NCI-H146 (cell line): ENCODE results near the gene CEACAM19.
"Not testable (repeated sequence)": the region's sequence is repeated elsewhere in the genome, so short reads cannot be mapped to it uniquely, and the experiment has no call there.

Experiments
- DNase-seq: peaks from one replicate; lab custom pipeline; 2025; lab: John Stamatoyannopoulos, UW

Gene CEACAM19

GRCh38 chr19:44701228-44701627 lies 29.9 kb downstream of the CEACAM19 start:
- no peak for DNase-seq

- DNase-seq: no peak
Measured at GRCh38 chr19:44702551-44703176, 31.4 kb downstream of the CEACAM19 start.

DNA sequence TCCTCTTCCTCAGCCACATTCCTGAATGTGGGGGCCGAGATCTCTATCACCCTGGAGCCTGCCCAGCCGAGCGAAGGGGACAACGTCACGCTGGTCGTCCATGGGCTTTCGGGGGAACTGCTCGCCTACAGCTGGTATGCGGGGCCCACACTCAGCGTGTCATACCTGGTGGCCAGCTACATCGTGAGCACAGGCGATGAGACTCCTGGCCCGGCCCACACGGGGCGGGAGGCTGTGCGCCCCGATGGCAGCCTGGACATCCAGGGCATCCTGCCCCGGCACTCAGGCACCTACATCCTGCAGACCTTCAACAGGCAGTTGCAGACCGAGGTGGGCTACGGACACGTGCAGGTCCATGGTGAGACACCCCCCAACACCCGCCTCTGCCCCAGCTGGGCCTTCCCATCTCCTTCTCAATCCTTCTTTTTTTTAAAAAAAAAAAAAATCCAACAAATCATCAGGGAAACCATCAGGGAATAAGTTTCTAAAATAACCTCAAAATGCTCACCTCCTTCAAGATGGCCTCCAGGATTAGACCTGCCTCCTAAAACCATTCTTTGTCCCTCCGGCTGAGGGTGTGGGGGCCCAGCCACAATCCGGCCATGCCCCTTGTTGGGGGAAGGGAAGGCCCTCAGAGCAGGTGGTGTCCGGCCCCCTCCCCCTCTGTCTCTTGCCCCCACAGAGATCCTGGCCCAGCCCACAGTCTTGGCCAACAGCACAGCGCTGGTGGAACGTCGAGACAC lies 32.2 kb downstream of the CEACAM19 start:
- no peak for DNase-seq

- no peak for DNase-seq
Measured at GRCh38 chr19:44704982-44705381, 33.7 kb downstream of the CEACAM19 start.

DNA sequence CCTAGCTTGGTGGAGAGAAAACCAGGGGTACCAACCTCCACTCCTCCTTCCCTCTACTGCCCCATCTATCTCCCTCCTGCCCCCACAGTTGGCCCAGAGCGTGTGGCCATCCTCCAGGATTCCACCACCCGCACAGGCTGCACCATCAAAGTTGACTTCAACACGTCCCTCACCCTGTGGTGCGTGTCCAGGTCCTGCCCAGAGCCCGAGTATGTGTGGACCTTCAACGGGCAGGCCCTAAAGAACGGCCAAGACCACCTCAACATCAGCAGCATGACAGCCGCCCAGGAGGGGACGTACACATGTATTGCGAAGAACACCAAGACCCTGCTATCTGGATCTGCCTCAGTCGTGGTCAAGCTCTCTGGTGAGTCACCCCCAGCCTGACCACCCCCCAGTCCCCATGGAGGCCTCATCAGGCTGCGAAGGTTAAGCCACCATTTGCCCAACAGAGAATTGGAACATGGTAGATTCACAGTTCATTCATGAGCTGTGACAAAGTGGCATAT lies 34.3 kb downstream of the CEACAM19 start:
- DNase-seq: no peak

DNA sequence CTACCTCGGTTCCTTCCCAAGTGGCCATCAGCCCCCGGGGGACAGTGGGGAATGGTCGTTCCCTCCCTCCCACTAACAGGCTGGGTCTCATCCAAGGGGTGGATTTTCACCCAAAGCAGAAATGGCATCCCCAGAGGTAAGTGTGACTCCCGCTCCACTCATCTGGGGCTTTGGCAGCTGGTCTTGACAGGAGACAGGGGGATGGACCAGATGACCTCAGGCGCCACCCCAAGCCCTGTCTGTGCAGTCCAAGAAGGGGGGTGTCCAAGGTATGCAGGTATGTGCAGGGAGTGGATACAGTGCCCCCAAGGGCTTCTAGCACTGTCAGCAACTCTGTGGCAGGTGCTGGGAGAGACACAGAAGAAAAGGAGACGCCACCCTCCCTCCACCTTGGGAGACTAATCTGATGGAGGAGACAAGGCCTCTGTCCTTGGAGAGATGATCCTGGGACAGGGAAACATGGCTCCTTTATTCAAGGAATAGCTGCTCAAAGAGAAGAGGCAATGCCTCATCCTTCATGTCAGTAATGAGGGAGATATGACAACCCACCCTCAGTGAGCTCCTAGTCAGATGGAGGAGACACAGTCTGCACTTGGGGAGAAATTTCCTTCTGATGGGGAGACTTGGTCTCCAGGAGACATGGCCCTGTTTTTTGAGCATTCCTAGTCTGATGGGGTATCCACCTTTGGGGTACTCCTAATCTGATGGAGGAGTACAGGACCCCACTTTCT lies 35.4 kb downstream of the CEACAM19 start:
- DNase-seq: no peak

- DNase-seq: no peak
Measured at GRCh38 chr19:44707794-44708193, 36.5 kb downstream of the CEACAM19 start.

- no peak for DNase-seq
Measured at GRCh38 chr19:44708940-44709339, 37.7 kb downstream of the CEACAM19 start.

DNA sequence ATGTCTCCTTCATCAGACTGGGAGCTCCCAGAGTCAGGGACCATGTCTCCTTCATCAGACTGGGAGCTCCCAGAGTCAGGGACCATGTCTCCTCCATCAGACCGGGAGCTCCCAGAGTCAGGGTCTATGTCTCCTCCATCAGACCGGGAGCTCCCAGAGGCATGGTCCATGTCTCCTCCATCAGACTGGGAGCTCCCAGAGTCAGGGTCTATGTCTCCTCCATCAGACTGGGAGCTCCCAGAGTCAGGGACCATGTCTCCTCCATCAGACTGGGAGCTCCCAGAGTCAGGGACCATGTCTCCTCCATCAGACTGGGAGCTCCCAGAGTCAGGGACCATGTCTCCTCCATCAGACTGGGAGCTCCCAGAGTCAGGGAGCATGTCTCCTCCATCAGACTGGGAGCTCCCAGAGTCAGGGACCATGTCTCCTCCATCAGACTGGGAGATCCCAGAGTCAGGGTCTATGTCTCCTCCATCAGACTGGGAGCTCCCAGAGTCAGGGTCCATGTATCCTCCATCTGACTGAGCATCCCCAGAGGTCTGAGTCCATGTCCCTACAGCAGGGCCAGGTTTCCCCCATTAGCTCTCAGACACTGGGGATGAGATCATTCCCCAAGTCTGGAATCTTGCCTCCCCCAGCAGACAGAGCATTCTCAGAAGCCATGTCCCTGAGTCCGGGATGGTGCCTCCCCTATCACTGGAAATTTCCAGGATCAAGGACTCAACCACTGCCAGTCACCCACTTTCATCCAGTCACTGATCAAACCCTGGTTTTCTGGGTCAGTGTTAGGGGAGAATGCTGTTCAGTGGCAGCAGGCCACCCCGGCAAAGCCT lies 38.4 kb downstream of the CEACAM19 start:
- DNase-seq: not testable (repeated sequence)

DNA sequence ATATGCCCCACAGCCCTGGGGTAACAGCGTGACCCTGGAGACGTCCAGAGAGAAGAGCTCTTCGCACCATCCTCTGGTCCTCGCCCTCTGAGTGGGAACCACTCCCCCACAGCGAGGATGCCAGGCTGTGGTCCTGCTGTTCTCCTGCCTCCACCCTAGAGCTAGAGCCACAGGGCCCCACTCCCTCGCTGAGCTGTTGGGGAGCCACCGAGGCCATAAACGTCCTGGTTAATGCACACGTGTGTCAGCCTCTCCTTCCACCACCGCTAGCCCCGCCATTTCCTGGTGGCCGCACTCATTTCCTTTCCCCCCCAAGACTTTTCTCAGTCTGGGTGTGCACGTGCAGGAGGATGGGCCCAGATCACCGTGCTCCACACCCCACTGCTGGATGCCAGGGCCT lies 39.2 kb downstream of the CEACAM19 start:
- DNase-seq: no peak

- no peak for DNase-seq
Measured at GRCh38 chr19:44712864-44713515, 41.7 kb downstream of the CEACAM19 start.

DNA sequence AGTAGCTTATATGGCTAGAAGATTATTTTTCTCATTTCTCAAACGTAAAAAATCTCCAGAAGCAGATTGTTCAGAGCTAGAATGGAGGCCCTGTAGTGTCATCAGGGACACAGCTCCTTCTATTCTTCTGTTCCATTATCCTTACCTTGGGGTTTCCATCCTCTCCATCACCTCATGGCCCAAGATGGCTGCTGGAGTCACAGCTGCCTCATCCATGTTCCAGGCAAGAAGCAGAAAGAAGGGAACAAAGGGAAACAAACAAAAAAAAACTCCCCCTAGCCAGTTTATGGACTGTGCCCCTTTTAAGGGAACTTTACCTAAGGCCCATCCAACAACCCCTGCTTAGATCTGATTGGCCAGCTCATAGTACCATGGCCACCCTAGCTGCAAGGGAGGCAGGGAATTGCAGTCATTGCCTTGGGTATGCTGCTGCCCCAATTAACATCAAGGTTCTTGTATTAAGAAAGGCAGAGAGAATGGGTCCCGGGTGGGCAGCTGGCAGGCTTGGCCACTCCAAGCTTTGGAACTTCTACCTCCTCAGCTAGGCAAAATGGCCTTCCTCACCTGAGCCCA lies 43.4 kb downstream of the CEACAM19 start:
- no peak for DNase-seq

DNA sequence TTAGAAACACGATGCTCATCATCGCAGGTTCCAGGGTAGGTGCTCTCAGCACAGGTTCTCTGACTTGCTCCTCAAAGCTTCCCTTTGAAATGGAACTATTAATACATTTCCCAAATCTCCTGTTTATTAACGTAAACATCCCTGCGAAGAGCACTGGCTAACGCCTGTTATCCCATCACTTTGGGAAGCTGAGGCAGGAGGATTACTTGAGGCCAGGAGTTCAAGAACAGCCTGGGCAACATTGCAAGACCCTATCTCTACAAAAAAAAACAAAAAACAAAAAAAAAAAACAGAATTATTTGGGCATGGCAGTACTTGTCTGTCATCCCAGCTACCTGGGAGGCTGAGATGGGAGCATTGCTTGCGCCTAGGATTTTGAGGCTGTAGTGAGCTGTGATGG lies 46.3 kb downstream of the CEACAM19 start:
- DNase-seq: no peak

GRCh38 chr19:44718441-44719261 lies 47.4 kb downstream of the CEACAM19 start:
- peak; percentile 84 for DNase-seq

DNA sequence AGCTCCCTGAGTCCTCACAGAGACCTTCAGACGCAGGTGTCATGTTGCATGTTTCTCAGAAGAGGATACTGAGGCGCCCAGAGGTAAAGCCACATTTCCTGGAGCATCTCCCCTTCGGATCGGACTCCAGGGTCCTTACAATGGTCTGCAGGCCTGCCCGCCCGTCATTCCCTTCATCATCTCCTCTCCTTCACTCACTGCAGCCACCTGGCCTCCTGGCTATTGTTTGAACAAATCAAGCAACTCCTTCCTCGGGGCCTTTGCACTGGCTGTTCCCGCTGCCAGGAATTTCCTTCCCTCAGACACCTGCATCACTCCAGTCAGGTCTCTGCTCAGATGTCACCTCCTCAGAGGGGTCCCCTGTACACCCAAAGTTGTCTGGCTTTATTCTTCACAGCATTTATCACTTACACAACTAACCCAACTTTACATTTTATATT lies 48.0 kb downstream of the CEACAM19 start:
- DNase-seq: no peak

GRCh38 chr19:44720396-44720795 lies 49.1 kb downstream of the CEACAM19 start:
- not testable (repeated sequence) for DNase-seq

DNA sequence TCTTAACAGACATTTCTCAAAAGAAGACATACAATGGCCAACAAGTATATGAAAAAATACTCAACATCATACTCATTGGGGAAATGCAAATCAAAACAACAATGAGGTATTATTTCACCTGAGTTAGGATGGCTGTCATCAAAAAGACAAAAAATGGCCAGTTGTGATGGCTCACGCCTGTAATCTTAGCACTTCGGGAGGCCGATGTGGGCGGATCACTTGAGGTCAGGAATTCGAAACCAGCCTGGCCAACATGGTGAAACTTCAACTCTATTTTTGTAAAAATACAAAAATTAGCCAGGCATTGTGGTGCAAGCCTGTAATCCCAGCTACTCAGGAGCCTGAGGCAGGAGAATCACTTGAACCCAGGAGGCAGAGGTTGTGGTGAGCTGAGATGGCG lies 49.7 kb downstream of the CEACAM19 start:
- no peak for DNase-seq

DNA sequence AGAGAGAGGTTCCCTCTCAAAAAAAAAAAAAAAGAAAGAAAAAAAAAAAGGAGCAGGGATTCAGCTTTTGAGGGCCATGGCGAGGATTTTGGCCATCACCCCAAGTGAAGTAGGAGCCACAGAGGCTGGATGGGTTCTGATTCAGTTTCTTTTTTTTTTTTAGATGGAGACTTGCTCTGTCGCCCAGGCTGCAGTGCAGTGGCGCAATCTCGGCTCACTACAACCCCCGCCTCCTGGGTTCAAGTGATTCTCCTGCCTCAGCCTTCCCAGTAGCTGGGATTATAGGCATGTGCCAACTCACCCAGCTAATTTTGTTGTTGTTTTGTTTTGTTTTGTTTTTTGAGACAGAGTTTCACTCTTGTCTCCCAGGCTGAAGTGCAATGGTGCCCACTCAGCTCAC lies 50.1 kb downstream of the CEACAM19 start:
- not testable (repeated sequence) for DNase-seq

DNA sequence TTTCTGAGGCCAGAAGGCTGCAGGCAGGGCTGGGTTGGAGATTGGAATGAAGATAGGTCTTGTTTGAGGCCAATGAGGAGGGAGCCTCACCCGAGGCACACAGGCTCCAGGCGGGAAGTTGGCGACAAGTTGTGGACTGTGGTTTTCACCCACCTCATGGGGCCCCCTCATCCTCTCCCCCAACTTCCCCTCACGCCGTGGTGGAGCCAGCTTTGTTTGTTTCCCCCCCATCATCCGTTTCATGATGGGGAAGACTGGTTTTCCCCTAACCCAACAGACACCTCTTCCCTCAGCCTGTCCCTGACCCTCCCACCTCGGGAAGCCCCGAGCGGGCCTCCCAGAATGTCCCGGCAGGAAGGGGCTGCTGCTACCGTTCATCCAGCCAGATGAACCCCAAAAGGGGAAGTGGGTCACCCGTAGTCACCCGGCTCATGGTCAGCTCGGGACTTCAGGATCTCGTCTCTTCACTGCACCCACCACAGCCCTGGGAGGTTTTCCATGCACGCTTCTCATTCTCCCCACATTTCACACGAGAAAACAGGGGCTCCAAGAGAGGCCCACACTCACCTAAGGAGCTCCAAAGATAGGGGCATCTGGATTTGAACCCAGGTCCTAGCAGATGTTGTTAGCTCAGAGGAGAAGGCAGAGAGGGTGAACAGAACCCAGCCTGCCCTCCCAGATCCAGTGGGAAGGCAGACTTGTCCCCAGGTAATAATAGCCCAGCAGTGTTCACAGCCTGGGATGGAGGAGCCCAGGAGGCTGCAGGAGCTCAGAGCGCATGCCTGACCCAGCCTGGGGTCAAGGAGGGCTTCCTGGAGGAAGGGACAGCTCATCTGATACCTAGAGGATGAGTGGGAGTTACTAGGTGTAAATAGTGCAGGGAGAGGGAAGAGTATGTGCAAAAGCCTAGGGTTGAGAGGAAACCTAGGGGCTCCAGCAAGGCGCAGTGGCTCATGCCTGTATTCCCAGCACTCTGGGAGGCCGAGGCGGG lies 51.1 kb downstream of the CEACAM19 start:
- DNase-seq: no peak
